GM19328 (cell line): ENCODE measurements around the gene ZNF212.

Experiments used
- ATAC-seq: cut with Tn5 transposase; IDR thresholded peaks from one replicate; pipeline ENCODE4 v1.9.1; 2021; ENCODE audit warnings: mild to moderate bottlenecking, moderate library complexity; ENCODE audit not compliant: unreplicated experiment

ZNF212 gene

GRCh38 chr7:149239345-149240143 lies at the start of gene ZNF212:
Gene ZNF212 (plus strand): TSS chr7:149239651. CDS start chr7:149239779, 128 bp downstream.
- peak; percentile 99 for ATAC-seq

- no peak for ATAC-seq
Observed at GRCh38 chr7:149191851-149192250, 47.6 kb upstream of the ZNF212 start.

- no peak for ATAC-seq
Observed at GRCh38 chr7:149194799-149195179, 44.7 kb upstream of the ZNF212 start.

GRCh38 chr7:149195180-149196150 lies 44.0 kb upstream of the ZNF212 start, which contains the start of gene ZNF282:
Gene ZNF282 (plus strand): TSS chr7:149195546. CDS start chr7:149195590, 44 bp downstream.
- peak; percentile 87 for ATAC-seq

GRCh38 chr7:149196151-149196704 lies 43.2 kb upstream of the ZNF212 start:
- ATAC-seq = no peak

GRCh38 chr7:149196705-149197171 lies 42.7 kb upstream of the ZNF212 start:
- ATAC-seq = no peak

- no peak for ATAC-seq
Observed at GRCh38 chr7:149197675-149198074, 41.8 kb upstream of the ZNF212 start.

GRCh38 chr7:149198161-149198816 lies 41.2 kb upstream of the ZNF212 start:
- no peak for ATAC-seq

GRCh38 chr7:149199234-149199995 lies 40.0 kb upstream of the ZNF212 start:
- ATAC-seq = no peak

GRCh38 chr7:149202831-149203231 lies 36.6 kb upstream of the ZNF212 start:
- ATAC-seq = no peak

GRCh38 chr7:149205690-149206381 lies 33.6 kb upstream of the ZNF212 start:
- ATAC-seq = no peak

- no peak for ATAC-seq
Observed at GRCh38 chr7:149207324-149208035, 32.0 kb upstream of the ZNF212 start.

GRCh38 chr7:149209518-149210269 lies 29.8 kb upstream of the ZNF212 start:
- no peak for ATAC-seq

GRCh38 chr7:149210551-149210950 lies 28.9 kb upstream of the ZNF212 start:
- no peak for ATAC-seq

- no peak for ATAC-seq
Observed at GRCh38 chr7:149214020-149214720, 25.3 kb upstream of the ZNF212 start.

GRCh38 chr7:149216402-149216801 lies 23.0 kb upstream of the ZNF212 start:
- ATAC-seq = no peak

- no peak for ATAC-seq
Observed at GRCh38 chr7:149217570-149217969, 21.9 kb upstream of the ZNF212 start.
